Limb (tissue), 2 donors: ENCODE measurements around the gene ARHGEF35.
"Not testable (repeated sequence)": the region's sequence is repeated elsewhere in the genome, so short reads cannot be mapped to it uniquely, and the experiment has no call there.

Experiments used
- DNase-seq, 2 donors: peaks; one replicate each; pipeline ENCODE4 v3.0.0-alpha.2; 2016; ENCODE audit errors: extremely low spot score in 2 of 2

The ARHGEF35 gene

GRCh38 chr7:144178380-144179164 is 17.1 kb downstream of the ARHGEF35 start:
- DNase-seq = not testable (repeated sequence)

GRCh38 chr7:144174613-144175012 is 21.0 kb downstream of the ARHGEF35 start:
- no peak for DNase-seq

DNA sequence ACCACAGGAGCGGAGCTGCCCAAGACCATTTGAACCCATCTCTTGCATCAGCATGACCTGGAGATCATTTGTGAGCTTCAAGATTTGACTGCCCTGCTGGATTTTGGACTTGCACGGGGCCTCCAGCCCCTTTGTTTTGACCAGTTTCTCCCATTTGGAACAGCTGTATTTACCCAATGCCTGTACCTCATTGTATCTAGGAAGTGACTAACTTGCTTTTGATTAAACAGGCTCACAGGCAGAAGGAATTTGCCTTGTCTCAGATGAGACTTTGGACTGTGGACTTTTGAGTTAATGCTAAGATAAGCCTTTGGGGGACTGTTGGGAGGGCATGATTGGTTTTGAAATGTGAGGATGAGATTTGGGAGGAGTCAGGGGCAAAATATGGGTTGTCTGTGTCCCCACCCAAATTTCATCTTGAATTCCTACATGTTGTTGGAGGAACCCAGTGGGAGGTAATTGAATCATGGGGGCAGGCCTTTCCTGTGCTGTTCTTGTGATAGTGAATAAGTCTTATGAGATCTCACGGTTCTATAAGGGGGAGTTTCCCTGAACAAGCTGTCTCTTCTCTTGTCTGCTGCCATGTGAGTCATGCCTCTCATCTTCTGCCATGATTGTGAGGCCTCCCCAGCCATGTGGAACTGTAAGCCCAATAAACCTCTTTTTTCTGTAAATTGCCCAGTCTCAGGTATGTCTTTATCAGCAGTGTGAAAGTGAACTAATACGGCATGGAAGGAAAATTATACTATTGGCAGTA is 23.9 kb downstream of the ARHGEF35 start:
- not testable (repeated sequence) for DNase-seq

GRCh38 chr7:144164784-144165183 is 30.8 kb downstream of the ARHGEF35 start:
- no peak for DNase-seq

GRCh38 chr7:144158861-144159260 is 36.8 kb downstream of the ARHGEF35 start:
- no peak for DNase-seq

GRCh38 chr7:144148224-144148827 is 47.3 kb downstream of the ARHGEF35 start:
- DNase-seq = no peak

GRCh38 chr7:144144426-144144825 is 51.2 kb downstream of the ARHGEF35 start:
- no peak for DNase-seq

- no peak for DNase-seq
Observed at GRCh38 chr7:144142187-144142586, 53.4 kb downstream of the ARHGEF35 start.

- no peak for DNase-seq
Observed at GRCh38 chr7:144137501-144137900, 58.1 kb downstream of the ARHGEF35 start.
